ENCODE measurements around the gene CHST3.

GRCh38 chr10:72056932-72057751 lies 92.9 kb downstream of the CHST3 start:
- TF ChIP-seq ZNF23 (CRISPR knock-in tag; IDR thresholded peaks at IDR 0.05), result no peak
- no peak for TF ChIP-seq RFX1 (IDR thresholded peaks at IDR 0.05)
- TF ChIP-seq POLR2AphosphoS5 (IDR thresholded peaks at IDR 0.05; ENCODE audit: control insufficient read depth, insufficient read depth, low read depth, low read length), result no peak
- TF ChIP-seq SMARCE1 (IDR thresholded peaks at IDR 0.05), result no peak
- TF ChIP-seq USF2 (CRISPR knock-in tag; IDR thresholded peaks at IDR 0.05), result no peak
- no peak for TF ChIP-seq USF1 (CRISPR knock-in tag; IDR thresholded peaks at IDR 0.05)

All from K562 (cell line).